ENCODE results near the gene SFT2D3. TPM values are rescaled to one million over a fixed set of nuclear protein-coding genes. Genes with fewer than 3 reads are reported as not detected.

The SFT2D3 gene
- polyA plus RNA-seq, 2 of the 4 experiments (the other 2 are of a cell fraction), result 4.5 to 10.4 TPM

- TF ChIP-seq HMGXB4 (CRISPR knock-in tag; IDR thresholded peaks at IDR 0.05; ENCODE audit: borderline replicate concordance) (no peak), NPAS2 (CRISPR knock-in tag; IDR thresholded peaks at IDR 0.05; ENCODE audit: borderline replicate concordance) (no peak), ZC3H11A (IDR thresholded peaks at IDR 0.05) (no peak), NR3C1 (IDR thresholded peaks at IDR 0.05) (no peak), KDM5A (IDR thresholded peaks at IDR 0.05) (no peak), E2F6 (IDR thresholded peaks at IDR 0.05; ENCODE audit: borderline replicate concordance, low read depth) (no peak), ZFP36 (IDR thresholded peaks at IDR 0.05; ENCODE audit: borderline replicate concordance, partially characterized antibody) (no peak), RARB (CRISPR knock-in tag; IDR thresholded peaks at IDR 0.05) (no peak), FOSB (CRISPR knock-in tag; IDR thresholded peaks at IDR 0.05) (no peak), HOXA7 (CRISPR knock-in tag; IDR thresholded peaks at IDR 0.05) (no peak), JUNB (IDR thresholded peaks at IDR 0.05) (no peak), NFE2L2 (conservative IDR thresholded peaks at IDR 0.05; ENCODE audit: low read length) (no peak), RAD21 (conservative IDR thresholded peaks at IDR 0.05 in 1 of 2, IDR thresholded peaks at IDR 0.05 in 1 of 2) (peak; percentile 28 to 57; a peak in 2 of 5 replicates), PHF8 (IDR thresholded peaks at IDR 0.05; ENCODE audit: borderline replicate concordance, low read depth) (no peak), FOXS1 (CRISPR knock-in tag; IDR thresholded peaks at IDR 0.05) (no peak), REST (IDR thresholded peaks at IDR 0.05) (no peak), PBX3 (IDR thresholded peaks at IDR 0.05) (no peak), BHLHE40 (IDR thresholded peaks at IDR 0.05; ENCODE audit: low read depth, low read length) (no peak), HDAC2 (IDR thresholded peaks at IDR 0.05) (no peak), CEBPB (IDR thresholded peaks at IDR 0.05) (no peak)
Measured at GRCh38 chr2:127675331-127676261, 25.7 kb upstream of the SFT2D3 start, which contains the start of gene LIMS2 (continued).

DNA sequence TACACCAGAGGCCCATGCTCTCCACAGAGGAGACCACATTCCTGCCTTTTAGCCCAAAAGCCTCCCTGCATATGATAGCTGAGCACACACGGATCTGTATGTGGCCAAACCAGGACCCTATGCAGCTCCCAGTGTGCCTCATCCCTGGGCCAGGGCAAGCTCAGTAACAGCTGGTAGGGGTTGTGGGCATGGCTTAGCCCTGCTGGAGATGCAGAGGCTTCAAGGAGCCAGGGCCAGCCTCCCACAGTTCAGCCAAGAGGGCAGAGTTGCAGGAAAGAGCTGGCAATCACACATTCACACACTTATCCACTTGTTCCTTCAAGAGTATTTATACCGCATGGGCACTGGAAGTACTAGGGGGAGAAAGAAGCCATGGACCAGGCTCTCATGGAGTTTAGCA is 24.4 kb upstream of the SFT2D3 start:
- Histone ChIP-seq H3K9me3 (no peaks in the 10 kb centered on the region), H3K4me3 (no peak overlapping the region), H3K27ac (no peak overlapping the region), H3K4me1 (peaks cover 11% of the 10 kb centered on the region), H3K4me2 (no peak overlapping the region)
- CTCF ChIA-PET, result interaction anchor here (1.4 to 2.7 kb wide), 3 partner anchors 19 to 27 kb away, joined by 3 to 10 read pairs (median 4); partner anchors contain the start of gene SFT2D3
- WGBS (ENCODE audit: missing lambda C conversion rate), result 89% methylated on average over 2 of the region's 2 CpGs
- TF ChIP-seq RAD21 (conservative IDR thresholded peaks at IDR 0.05 in 1 of 2, IDR thresholded peaks at IDR 0.05 in 1 of 2), result no peak
- TF ChIP-seq CBX2 (IDR thresholded peaks at IDR 0.05; ENCODE audit: borderline replicate concordance, low read depth), result no peak
- TF ChIP-seq MAX (IDR thresholded peaks at IDR 0.05), result no peak
- no peak for TF ChIP-seq ESRRA (IDR thresholded peaks at IDR 0.05; ENCODE audit: borderline replicate concordance, low read length)
- TF ChIP-seq JUN (IDR thresholded peaks at IDR 0.05), result no peak
- no peak for TF ChIP-seq RCOR1 (IDR thresholded peaks at IDR 0.05; ENCODE audit: low read depth, low read length)
- POLR2A ChIA-PET, result no interaction called here
- FAIRE-seq (no peak), ATAC-seq (no peak), DNase-seq (ENCODE audit: low read depth in 1 of 2, low spot score in 1 of 2) (no peak)
